Natural killer cell (primary cell): ENCODE results near the gene TBX22. TPM values are rescaled to one million over a fixed set of nuclear protein-coding genes. Genes with fewer than 3 reads are reported as not detected.

Experiments used
- ATAC-seq, 3 donors: fragments of 150-1000 bp in 2 of 3; fragments of 200-7000 bp in 1 of 3; cut with Tn5 transposase; 1 replicate in 1 of 3; 2 replicates in 2 of 3; pipeline ENCODE4 v1.10.0; 2021; ENCODE audit warnings: mild to moderate bottlenecking in 2 of 3, moderate library complexity in 2 of 3
- DNase-seq, 2 donors: peaks; one replicate each; pipeline versions ENCODE4 v3.0.0 to v3.0.0-alpha.2; 2013 to 2021; ENCODE audit warnings: mixed read lengths in 1 of 2
- H3K27ac ChIP-seq: one replicate; pipeline ENCODE4 v1.5.1; 2013; ENCODE audit warnings: mild to moderate bottlenecking, low read length
- H3K27me3 ChIP-seq: one replicate; pipeline ENCODE4 v1.6.1; 2013; ENCODE audit warnings: low read length; ENCODE audit not compliant: control insufficient read depth, insufficient read depth
- H3K36me3 ChIP-seq: one replicate; pipeline ENCODE4 v1.6.1; 2013; ENCODE audit warnings: low read length; ENCODE audit not compliant: control insufficient read depth, insufficient read depth
- H3K4me1 ChIP-seq: one replicate; pipeline ENCODE4 v1.6.1; 2013; ENCODE audit warnings: low read length; ENCODE audit not compliant: control insufficient read depth, insufficient read depth
- H3K4me3 ChIP-seq: one replicate; pipeline ENCODE4 v1.5.1; 2013; ENCODE audit warnings: low read length
- H3K9me3 ChIP-seq: one replicate; pipeline ENCODE4 v1.6.1; 2013; ENCODE audit warnings: low read length; ENCODE audit not compliant: control insufficient read depth, insufficient read depth
- H3K27ac Mint-ChIP-seq, 2 donors: one replicate each; pipeline ENCODE4 v1.8.0; 2022; ENCODE audit warnings: mild to moderate bottlenecking in 2 of 2, mixed read lengths in 2 of 2, moderate library complexity in 1 of 2
- H3K27me3 Mint-ChIP-seq, 2 donors: one replicate each; pipeline ENCODE4 v1.8.0; 2022; ENCODE audit warnings: low read depth in 2 of 2, mixed read lengths in 2 of 2
- H3K36me3 Mint-ChIP-seq: one replicate; pipeline ENCODE4 v1.8.0; 2022; ENCODE audit warnings: mixed read lengths
- H3K4me1 Mint-ChIP-seq, 2 donors: one replicate each; pipeline ENCODE4 v1.8.0; 2022; ENCODE audit warnings: mixed read lengths in 2 of 2
- H3K4me3 Mint-ChIP-seq: one replicate; pipeline ENCODE4 v1.8.0; 2022; ENCODE audit warnings: mild to moderate bottlenecking, moderate library complexity, mixed read lengths
- H3K9me3 Mint-ChIP-seq, 2 donors: one replicate each; pipeline ENCODE4 v1.8.0; 2022; ENCODE audit warnings: mixed read lengths in 2 of 2
- CTCF ChIP-seq: fragments of 200-600 bp; IDR thresholded peaks from one replicate; pipeline ENCODE4 v1.8.0; 2022; ENCODE audit warnings: antibody characterized with exemption
- WGBS: methylation state at CpG from one replicate; pipeline ENCODE4 v1.1.7; 2013; ENCODE audit warnings: missing lambda C conversion rate; ENCODE audit not compliant: insufficient coverage; 5-methylcytosine and 5-hydroxymethylcytosine counted together
- intact Hi-C: fragments of 100-400 bp; cut with micrococcal nuclease; formaldehyde crosslinking; loops from one replicate; pipeline ENCODE4 v1.14.2; 2022
- total RNA-seq, 4 donors: library from RNA; stranded (reverse); fragments of 120-200 nt in 1 of 4; gene quantifications; one replicate each; pipeline versions ENCODE4 v1.2.3 to v1.2.4, GENCODE V29; 2013 to 2022

The TBX22 gene
- total RNA-seq, 3 donors from 2014 or later (not counting 1 experiment from before 2014, with no cell fraction given) = not detected

GRCh38 chrX:80011522-80011921 is 3.0 kb upstream of the TBX22 start:
- no peak for ATAC-seq
- Mint-ChIP-seq H3K27me3 (peaks cover 0 to 5% of the 10 kb centered on the region in 2 donors), H3K9me3 (peaks cover 2 to 11% of the 10 kb centered on the region in 2 donors), H3K27ac (no peak overlapping the region), H3K36me3 (peaks cover 6% of the 10 kb centered on the region), H3K4me1 (no peaks in the 10 kb centered on the region), H3K4me3 (no peak overlapping the region)
- H3K9me3 ChIP-seq = no peaks in the 10 kb centered on the region
- no peak for TF ChIP-seq CTCF
- no peaks in the 10 kb centered on the region for H3K27me3 ChIP-seq
- H3K4me1 ChIP-seq = no peaks in the 10 kb centered on the region
- no peak overlapping the region for H3K4me3 ChIP-seq
- intact Hi-C loops = no loop called here
- H3K27ac ChIP-seq = no peak overlapping the region
- no peak for DNase-seq
- 78% methylated on average over 10 of the region's 10 CpGs for WGBS
- no peaks in the 10 kb centered on the region for H3K36me3 ChIP-seq

- Mint-ChIP-seq H3K4me1 (no peaks in the 10 kb centered on the region), H3K27me3 (peaks cover 0 to 5% of the 10 kb centered on the region in 2 donors), H3K27ac (no peak overlapping the region), H3K4me3 (no peak overlapping the region), H3K9me3 (peaks cover 3 to 11% of the 10 kb centered on the region in 2 donors), H3K36me3 (peaks cover 6% of the 10 kb centered on the region)
- Histone ChIP-seq H3K4me1 (no peaks in the 10 kb centered on the region), H3K36me3 (no peaks in the 10 kb centered on the region), H3K27me3 (no peaks in the 10 kb centered on the region), H3K4me3 (no peak overlapping the region), H3K9me3 (no peaks in the 10 kb centered on the region), H3K27ac (no peak overlapping the region)
- WGBS = 46% methylated on average over 1 of the region's 3 CpGs
- DNase-seq = no peak
- intact Hi-C loops = no loop called here
- ATAC-seq = no peak
- no peak for TF ChIP-seq CTCF
Observed at GRCh38 chrX:80016182-80016581, 1.6 kb downstream of the TBX22 start.

GRCh38 chrX:80021621-80022020 is 7.1 kb downstream of the TBX22 start:
- H3K4me3 ChIP-seq = no peak overlapping the region
- no peaks in the 10 kb centered on the region for H3K36me3 Mint-ChIP-seq
- H3K27ac Mint-ChIP-seq = no peak overlapping the region
- intact Hi-C loops = no loop called here
- no peaks in the 10 kb centered on the region for H3K9me3 ChIP-seq
- no peak overlapping the region for H3K4me3 Mint-ChIP-seq
- no peaks in the 10 kb centered on the region for H3K36me3 ChIP-seq
- peaks cover 2% of the 10 kb centered on the region for H3K27me3 ChIP-seq
- H3K27ac ChIP-seq = no peak overlapping the region
- peaks cover 0 to 2% of the 10 kb centered on the region in 2 donors for H3K9me3 Mint-ChIP-seq
- 2% methylated on average over 4 of the region's 4 CpGs for WGBS
- H3K27me3 Mint-ChIP-seq = peaks cover 0 to 3% of the 10 kb centered on the region in 2 donors
- H3K4me1 ChIP-seq = no peaks in the 10 kb centered on the region
- no peak for DNase-seq
- H3K4me1 Mint-ChIP-seq = no peaks in the 10 kb centered on the region
- ATAC-seq = no peak
- TF ChIP-seq CTCF = no peak

GRCh38 chrX:80022363-80023031 is 7.9 kb downstream of the TBX22 start:
- Histone ChIP-seq H3K36me3 (no peaks in the 10 kb centered on the region), H3K4me3 (no peak overlapping the region), H3K4me1 (no peaks in the 10 kb centered on the region), H3K27ac (no peak overlapping the region), H3K9me3 (no peaks in the 10 kb centered on the region), H3K27me3 (peaks cover 2% of the 10 kb centered on the region)
- no peak for DNase-seq
- Mint-ChIP-seq H3K4me1 (no peaks in the 10 kb centered on the region), H3K4me3 (no peak overlapping the region), H3K9me3 (no peaks in the 10 kb centered on the region), H3K36me3 (no peaks in the 10 kb centered on the region), H3K27me3 (peaks cover 0 to 3% of the 10 kb centered on the region in 2 donors), H3K27ac (no peak overlapping the region)
- 7% methylated on average over 22 of the region's 35 CpGs for WGBS
- no peak for TF ChIP-seq CTCF
- no peak for ATAC-seq
- intact Hi-C loops = no loop called here
